GM19397 (cell line): ENCODE data around the gene RAD51B.

Source experiments
- ATAC-seq: cut with Tn5 transposase; IDR thresholded peaks from one replicate; pipeline ENCODE4 v1.9.1; 2021; ENCODE audit warnings: mild to moderate bottlenecking, moderate library complexity; ENCODE audit not compliant: unreplicated experiment

Gene RAD51B

GRCh38 chr14:68574461-68574860 is 754.9 kb downstream of the RAD51B start:
- no peak for ATAC-seq

- ATAC-seq, result no peak
Measured at GRCh38 chr14:68574906-68575305, 755.3 kb downstream of the RAD51B start.

GRCh38 chr14:68575426-68575825 is 755.8 kb downstream of the RAD51B start:
- no peak for ATAC-seq

GRCh38 chr14:68576031-68576430 is 756.5 kb downstream of the RAD51B start:
- ATAC-seq, result no peak

GRCh38 chr14:68576496-68577244 is 757.1 kb downstream of the RAD51B start:
- no peak for ATAC-seq

- no peak for ATAC-seq
Measured at GRCh38 chr14:68577802-68578541, 758.4 kb downstream of the RAD51B start.

- ATAC-seq, result no peak
Measured at GRCh38 chr14:68578597-68578996, 759.0 kb downstream of the RAD51B start.

GRCh38 chr14:68580096-68580645 is 760.6 kb downstream of the RAD51B start:
- no peak for ATAC-seq

GRCh38 chr14:68580671-68581070 is 761.1 kb downstream of the RAD51B start:
- no peak for ATAC-seq

GRCh38 chr14:68583548-68584280 is 764.1 kb downstream of the RAD51B start:
- ATAC-seq, result no peak

GRCh38 chr14:68584786-68585185 is 765.2 kb downstream of the RAD51B start:
- no peak for ATAC-seq

- no peak for ATAC-seq
Measured at GRCh38 chr14:68585690-68586089, 766.1 kb downstream of the RAD51B start.

- ATAC-seq, result no peak
Measured at GRCh38 chr14:68586896-68587751, 767.5 kb downstream of the RAD51B start.

GRCh38 chr14:68587931-68588330 is 768.4 kb downstream of the RAD51B start:
- ATAC-seq, result no peak

- ATAC-seq, result no peak
Measured at GRCh38 chr14:68589447-68590200, 770.0 kb downstream of the RAD51B start.

GRCh38 chr14:68590201-68590522 is 770.6 kb downstream of the RAD51B start:
- no peak for ATAC-seq

- ATAC-seq, result no peak
Measured at GRCh38 chr14:68591786-68592185, 772.2 kb downstream of the RAD51B start.

- ATAC-seq, result no peak
Measured at GRCh38 chr14:68592948-68593556, 773.5 kb downstream of the RAD51B start.

GRCh38 chr14:68593806-68594536 is 774.4 kb downstream of the RAD51B start:
- no peak for ATAC-seq
